Fibroblast of lung (primary cell): Measurements from ENCODE around the gene SENP5.

ENCODE experiments used
- EZH2 ChIP-seq: IDR thresholded peaks from 2 replicates; pipeline ENCODE4 v1.5.1; 2012; ENCODE audit warnings: low read length, control low read depth, mild to moderate bottlenecking; ENCODE audit errors: missing control alignments
- TF ChIP-seq, protein P1 (sequence below), 2 donors: IDR thresholded peaks in 1 of 2; conservative IDR thresholded peaks in 1 of 2; 1 replicate in 1 of 2; 2 replicates in 1 of 2; pipeline ENCODE4 v1.5.1; 2011 to 2012; ENCODE audit warnings: low read length in 2 of 2, control low read depth in 1 of 2, inconsistent platforms in 1 of 2, low read depth in 1 of 2, mild to moderate bottlenecking in 1 of 2

DNA sequence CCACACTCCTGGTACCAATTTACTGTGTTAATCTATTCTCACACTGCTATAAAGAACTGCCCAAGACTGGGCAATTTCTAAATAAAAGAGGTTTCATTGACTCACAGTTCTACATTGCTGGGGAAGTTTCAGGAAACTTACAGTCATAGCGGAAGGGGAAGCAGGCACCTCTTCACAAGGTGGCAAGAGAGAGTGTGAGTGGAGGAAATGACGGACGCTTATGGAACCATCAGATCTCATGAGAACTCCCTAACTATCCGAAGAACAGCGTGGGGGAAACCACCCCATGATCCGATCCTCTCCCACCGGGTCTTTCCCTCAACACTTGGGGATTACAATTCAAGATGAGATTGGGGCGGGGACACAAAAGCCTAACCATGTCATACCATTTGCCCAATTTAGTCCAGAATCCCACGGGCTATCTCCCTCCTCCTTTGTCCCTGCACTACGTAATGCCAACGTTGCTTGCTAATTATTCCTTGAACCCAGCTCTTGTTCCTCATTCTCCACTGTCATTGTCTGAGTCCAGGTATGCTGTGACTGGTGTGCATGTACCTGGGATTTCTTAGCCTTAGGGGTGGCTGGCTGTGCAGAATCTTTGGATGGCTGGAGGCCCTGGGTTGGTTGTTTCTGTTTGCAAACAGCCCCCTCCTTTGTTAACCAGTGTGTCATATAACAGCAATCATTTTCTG is 97.5 kb downstream of the SENP5 start:
- TF ChIP-seq, protein P1, sequence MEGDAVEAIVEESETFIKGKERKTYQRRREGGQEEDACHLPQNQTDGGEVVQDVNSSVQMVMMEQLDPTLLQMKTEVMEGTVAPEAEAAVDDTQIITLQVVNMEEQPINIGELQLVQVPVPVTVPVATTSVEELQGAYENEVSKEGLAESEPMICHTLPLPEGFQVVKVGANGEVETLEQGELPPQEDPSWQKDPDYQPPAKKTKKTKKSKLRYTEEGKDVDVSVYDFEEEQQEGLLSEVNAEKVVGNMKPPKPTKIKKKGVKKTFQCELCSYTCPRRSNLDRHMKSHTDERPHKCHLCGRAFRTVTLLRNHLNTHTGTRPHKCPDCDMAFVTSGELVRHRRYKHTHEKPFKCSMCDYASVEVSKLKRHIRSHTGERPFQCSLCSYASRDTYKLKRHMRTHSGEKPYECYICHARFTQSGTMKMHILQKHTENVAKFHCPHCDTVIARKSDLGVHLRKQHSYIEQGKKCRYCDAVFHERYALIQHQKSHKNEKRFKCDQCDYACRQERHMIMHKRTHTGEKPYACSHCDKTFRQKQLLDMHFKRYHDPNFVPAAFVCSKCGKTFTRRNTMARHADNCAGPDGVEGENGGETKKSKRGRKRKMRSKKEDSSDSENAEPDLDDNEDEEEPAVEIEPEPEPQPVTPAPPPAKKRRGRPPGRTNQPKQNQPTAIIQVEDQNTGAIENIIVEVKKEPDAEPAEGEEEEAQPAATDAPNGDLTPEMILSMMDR (conservative IDR thresholded peaks at IDR 0.05 in 1 of 2, IDR thresholded peaks at IDR 0.05 in 1 of 2; ENCODE audit: low read depth in 1 of 2, low read length in 2 of 2), result no peak
- no peak for TF ChIP-seq EZH2
